HL-60 (cell line): Measurements from ENCODE around the gene SCN1B.

Source experiments
- DNase-seq, 2 experiments: peaks; one replicate each; pipeline ENCODE4 v3.0.0-alpha.2; 2010 to 2020; ENCODE audit warnings: low read depth in 1 of 2, low spot score in 1 of 2
- H3K27ac ChIP-seq: fragments of 250-450 bp; sonication (Bioruptor Pico); replicated peaks from 2 replicates; pipeline ENCODE4 v1.5.1; 2020; ENCODE audit warnings: mild to moderate bottlenecking, moderate library complexity
- H3K27me3 ChIP-seq: fragments of 250-450 bp; sonication (Bioruptor Pico); 2 replicates; pipeline ENCODE4 v1.5.1; 2021; ENCODE audit warnings: mild to moderate bottlenecking, moderate library complexity; ENCODE audit not compliant: insufficient read depth, poor library complexity, severe bottlenecking
- H3K4me3 ChIP-seq: replicated peaks from 2 replicates; pipeline ENCODE4 v1.5.1; 2011; ENCODE audit warnings: mild to moderate bottlenecking, control low read depth, low read length; ENCODE audit not compliant: insufficient read depth
- CTCF ChIP-seq: IDR thresholded peaks from one replicate; pipeline ENCODE4 v1.5.1; 2011; ENCODE audit warnings: low read length, control low read depth, inconsistent platforms; ENCODE audit not compliant: insufficient read depth
- GABPA ChIP-seq: IDR thresholded peaks from 2 replicates; pipeline ENCODE4 v1.6.1; 2012; ENCODE audit warnings: low read depth
- POLR2AphosphoS5 ChIP-seq: IDR thresholded peaks from 2 replicates; pipeline ENCODE4 v1.6.1; 2012; ENCODE audit warnings: low read depth
- REST ChIP-seq: IDR thresholded peaks from 2 replicates; pipeline ENCODE4 v1.6.1; 2012; ENCODE audit warnings: low read depth; ENCODE audit not compliant: insufficient replicate concordance
- SPI1 ChIP-seq: IDR thresholded peaks from 2 replicates; pipeline ENCODE4 v1.6.1; 2012; ENCODE audit warnings: low read depth, mild to moderate bottlenecking, borderline replicate concordance
- long read RNA-seq: library from polyadenylated mRNA; unstranded; transcript quantifications from one replicate; pipeline ENCODE4 v2.0.0, GENCODE V29; 2020

Gene SCN1B
- long read RNA-seq: 0 reads

- no peak within 1 kb of the TSS for H3K27ac ChIP-seq
- peak within 1 kb of the TSS; percentile 30 for H3K4me3 ChIP-seq
- TF ChIP-seq GABPA (no peak; the same call in 1 of the 2 replicates), POLR2AphosphoS5 (no peak), CTCF (no peak), SPI1 (no peak), REST (no peak)
Measured at GRCh38 chr19:35030257-35031071, at the start of gene SCN1B. Gene SCN1B, plus strand, starts transcription at chr19:35030470. Its CDS starts 351 bp downstream, at chr19:35030821.

GRCh38 chr19:34982275-34982674 is 48.0 kb upstream of the SCN1B start:
- no peak for DNase-seq
- Histone ChIP-seq H3K27ac (no peak overlapping the region), H3K27me3 (no peaks in the 10 kb centered on the region), H3K4me3 (no peak overlapping the region)
- no peak for TF ChIP-seq REST
- no peak for TF ChIP-seq CTCF

More at GRCh38 chr19:35030257-35031071, at the start of gene SCN1B:
- peaks cover 23% of the 10 kb centered on the region for H3K27me3 ChIP-seq
- peak; percentile 33 to 40 for DNase-seq

- H3K27ac ChIP-seq: no peak overlapping the region
- TF ChIP-seq POLR2AphosphoS5 (no peak), GABPA (no peak), CTCF (no peak), REST (no peak), SPI1 (no peak)
- no peak for DNase-seq
Measured at GRCh38 chr19:34983786-34984185, 46.5 kb upstream of the SCN1B start.

More at GRCh38 chr19:34983786-34984185, 46.5 kb upstream of the SCN1B start:
- no peaks in the 10 kb centered on the region for H3K27me3 ChIP-seq
- no peak overlapping the region for H3K4me3 ChIP-seq
